Raji (cell line): ENCODE measurements around the gene SLC9C2.

Experiments used
- POLR2A ChIP-seq: IDR thresholded peaks from 2 replicates; pipeline ENCODE4 v1.6.1; 2011; ENCODE audit warnings: low read depth, low read length, control low read depth; ENCODE audit not compliant: insufficient read depth

The SLC9C2 gene

GRCh38 chr1:173503391-173503790, 99.5 kb downstream of the SLC9C2 start:
- no peak for TF ChIP-seq POLR2A

- no peak for TF ChIP-seq POLR2A
Measured at GRCh38 chr1:173502104-173502503, 100.8 kb downstream of the SLC9C2 start.

GRCh38 chr1:173499729-173500128, 103.1 kb downstream of the SLC9C2 start:
- TF ChIP-seq POLR2A: no peak

GRCh38 chr1:173496757-173497320, 106.0 kb downstream of the SLC9C2 start:
- no peak for TF ChIP-seq POLR2A

- TF ChIP-seq POLR2A: no peak
Measured at GRCh38 chr1:173495609-173496267, 107.1 kb downstream of the SLC9C2 start.

- no peak for TF ChIP-seq POLR2A
Measured at GRCh38 chr1:173491508-173491907, 111.4 kb downstream of the SLC9C2 start.

GRCh38 chr1:173489929-173490328, 112.9 kb downstream of the SLC9C2 start:
- TF ChIP-seq POLR2A: no peak

GRCh38 chr1:173489149-173489600, 113.7 kb downstream of the SLC9C2 start:
- TF ChIP-seq POLR2A: no peak

- no peak for TF ChIP-seq POLR2A
Measured at GRCh38 chr1:173488001-173488400, 114.9 kb downstream of the SLC9C2 start.

- TF ChIP-seq POLR2A: no peak
Measured at GRCh38 chr1:173485401-173485800, 117.5 kb downstream of the SLC9C2 start.

- no peak for TF ChIP-seq POLR2A
Measured at GRCh38 chr1:173484276-173484675, 118.6 kb downstream of the SLC9C2 start.

GRCh38 chr1:173482683-173483082, 120.2 kb downstream of the SLC9C2 start:
- no peak for TF ChIP-seq POLR2A

GRCh38 chr1:173481195-173481772, 121.6 kb downstream of the SLC9C2 start:
- no peak for TF ChIP-seq POLR2A

- TF ChIP-seq POLR2A: no peak
Measured at GRCh38 chr1:173479649-173480048, 123.2 kb downstream of the SLC9C2 start.

- TF ChIP-seq POLR2A: no peak
Measured at GRCh38 chr1:173478094-173478674, 124.7 kb downstream of the SLC9C2 start.
